Left colon (tissue), 2 donors: ENCODE results near the gene CARD14. TPM values are rescaled to one million over a fixed set of nuclear protein-coding genes. Genes with fewer than 3 reads are reported as not detected.
A peak's percentile ranks its signal among the peaks of the same experiment; 100 is the strongest.

Experiments
- ATAC-seq: fragments of 200-7000 bp; cut with Tn5 transposase; one replicate; pipeline ENCODE4 v1.9.1; 2020; ENCODE audit warnings: mild to moderate bottlenecking, moderate library complexity
- DNase-seq, 2 donors: peaks; one replicate each; pipeline ENCODE4 v3.0.0-alpha.2; 2020
- intact Hi-C, 2 donors: fragments of 100-400 bp; cut with DNase I in 1 of 2; cut with micrococcal nuclease in 1 of 2; formaldehyde crosslinking; loops; one replicate each; pipeline versions ENCODE4 v1.11.2 to v1.14.0; 2022; cut with DNase I, micrococcal nuclease
- long read RNA-seq: library from polyadenylated mRNA; unstranded; transcript quantifications from one replicate; pipeline ENCODE4 v2.0.0, GENCODE V29; 2021
- total RNA-seq, 2 donors: library from RNA; stranded (reverse); fragmentation: NEBNext Ultra II Directional; extraction: Animal tissue kit (Norgen Biotek cat#: 25700); gene quantifications; one replicate each; pipeline ENCODE4 v1.2.1, GENCODE V29; 2021
- donor health status: DM: no; HTN: no; CAD: no.
- donor health status: DM: yes; HTN: yes; CAD: no.

CARD14 gene
- total RNA-seq: 1 to 10 TPM in 1 of 2 donors, under 1 TPM in 1; 0.64 to 1.3 TPM
- long read RNA-seq, partial matches to known transcripts: 0 of 8 reads
- long read RNA-seq, other reads (novel, unspliced or antisense): 8 of 8 reads

DNA sequence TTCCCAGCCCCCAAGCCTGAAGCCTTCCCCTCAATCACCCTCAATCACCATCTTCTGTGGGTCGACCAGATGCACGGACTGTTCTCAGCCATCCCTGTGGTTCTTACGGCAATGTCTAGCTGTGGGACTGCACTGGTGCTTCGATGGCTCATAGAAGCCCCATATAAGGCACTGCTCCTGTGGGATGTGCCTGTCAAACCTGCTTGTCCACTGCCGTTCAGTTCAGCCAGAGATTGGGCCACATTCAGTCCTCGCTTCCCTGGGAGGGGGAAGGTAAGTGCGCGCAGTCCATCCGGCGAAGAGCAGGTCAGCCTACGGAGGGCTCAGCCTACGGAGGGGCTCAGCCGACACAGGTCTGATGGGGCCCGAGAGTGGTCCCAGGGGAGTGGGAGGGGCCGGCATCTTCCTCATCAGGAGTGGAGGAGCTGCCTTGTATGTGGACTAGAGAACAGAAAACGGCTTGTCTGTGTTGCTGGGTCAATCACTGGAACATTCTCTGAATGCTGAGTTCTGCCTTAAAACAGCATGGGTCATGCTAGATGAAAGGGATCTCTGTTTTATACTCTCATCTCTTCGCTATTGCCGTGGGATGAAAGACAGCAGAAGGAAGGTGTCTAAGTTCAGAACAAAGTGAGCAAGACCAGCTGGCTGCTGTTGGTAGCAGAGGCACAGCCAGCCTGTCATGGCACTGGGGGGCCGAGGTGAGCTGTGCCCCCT, at the start of gene CARD14:
Gene CARD14 (plus strand): TSS at position 247 of the 717 bp plus-strand sequence. CDS start 11,409 bp downstream, outside the sequence.
- intact Hi-C loops: no loop called here
- ATAC-seq (peak; percentile 71), DNase-seq (peak in 1 of 2 donors; percentile 23)

DNA sequence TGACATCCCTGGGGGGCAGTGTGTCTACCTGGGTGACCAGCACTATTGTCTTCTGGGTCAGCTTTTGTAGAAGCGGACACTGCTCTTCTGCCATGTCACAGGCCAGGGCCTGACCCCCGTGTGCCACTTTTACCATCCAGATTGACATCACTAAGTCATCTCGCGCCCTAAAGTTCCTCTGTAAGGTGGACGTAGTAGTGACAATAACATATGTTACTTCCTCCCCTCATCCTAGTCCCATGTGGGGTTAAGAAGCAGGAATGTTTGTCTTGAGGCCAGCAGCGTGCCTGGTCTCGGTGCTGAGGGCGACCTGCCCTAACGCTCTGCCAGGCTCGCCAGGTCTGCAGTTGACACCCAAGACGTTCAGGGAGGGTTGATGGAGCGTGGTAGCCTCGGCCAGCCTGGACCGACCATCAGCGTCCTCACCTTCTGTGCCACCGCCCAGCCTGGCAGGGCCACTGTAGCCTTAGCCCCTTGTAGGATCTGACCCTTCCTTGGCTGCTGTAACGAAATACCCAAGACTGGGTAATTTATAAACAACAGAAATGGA, 47.7 kb upstream of the CARD14 start:
- intact Hi-C loops: no loop called here
- DNase-seq (no peak), ATAC-seq (no peak)

DNA sequence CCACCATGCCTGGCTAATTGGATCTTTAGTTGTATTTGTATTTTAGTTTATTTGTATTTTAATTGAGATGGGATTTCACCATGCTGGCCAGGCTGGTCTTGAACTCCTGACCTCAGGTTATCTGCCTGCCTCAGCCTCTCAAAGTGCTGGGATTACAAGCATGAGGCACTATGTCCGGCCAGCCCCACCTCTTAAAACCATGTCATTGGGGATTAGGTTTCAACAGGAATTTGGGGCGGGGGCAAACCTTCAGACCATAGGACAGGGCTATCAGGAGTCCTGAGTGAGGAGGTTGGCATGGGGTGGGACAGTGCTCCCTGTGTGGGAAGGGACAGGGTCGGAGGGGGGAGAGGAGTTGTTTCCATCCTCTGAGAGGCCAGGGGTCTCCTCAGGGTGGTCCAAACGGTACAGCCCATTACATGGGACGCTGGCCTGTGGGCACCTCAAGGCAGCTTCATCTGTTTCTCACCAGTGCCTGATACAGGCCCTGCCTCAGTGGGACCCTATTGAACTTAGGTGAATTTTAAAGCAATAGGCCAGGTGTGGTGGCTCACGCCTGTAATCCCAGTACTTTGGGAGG, 46.8 kb upstream of the CARD14 start:
- intact Hi-C loops: no loop called here
- DNase-seq: no peak

DNA sequence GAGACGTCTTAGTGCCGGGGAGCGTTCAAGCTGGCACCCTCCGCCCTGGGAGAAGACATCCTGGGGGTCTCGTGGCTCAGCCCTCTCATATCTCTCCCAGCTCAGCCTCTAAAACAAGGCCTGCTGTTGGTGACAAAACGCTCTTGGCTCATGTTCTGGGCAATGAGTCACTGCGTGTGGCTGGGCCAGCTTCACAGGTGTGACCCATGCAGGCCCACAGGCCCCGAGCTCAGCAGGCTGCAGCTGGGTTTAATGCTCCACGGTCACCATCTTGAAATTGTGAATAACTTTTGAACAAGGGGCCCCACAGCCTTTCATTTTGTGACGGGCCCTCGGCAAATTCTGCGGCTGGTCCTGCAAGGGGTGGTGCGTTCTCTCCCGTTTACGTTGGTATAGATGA, 46.0 kb upstream of the CARD14 start:
- no peak for ATAC-seq
- intact Hi-C loops: no loop called here
- no peak for DNase-seq

More for the DNA sequence above, 46.8 kb upstream of the CARD14 start:
- no peak for ATAC-seq

DNA sequence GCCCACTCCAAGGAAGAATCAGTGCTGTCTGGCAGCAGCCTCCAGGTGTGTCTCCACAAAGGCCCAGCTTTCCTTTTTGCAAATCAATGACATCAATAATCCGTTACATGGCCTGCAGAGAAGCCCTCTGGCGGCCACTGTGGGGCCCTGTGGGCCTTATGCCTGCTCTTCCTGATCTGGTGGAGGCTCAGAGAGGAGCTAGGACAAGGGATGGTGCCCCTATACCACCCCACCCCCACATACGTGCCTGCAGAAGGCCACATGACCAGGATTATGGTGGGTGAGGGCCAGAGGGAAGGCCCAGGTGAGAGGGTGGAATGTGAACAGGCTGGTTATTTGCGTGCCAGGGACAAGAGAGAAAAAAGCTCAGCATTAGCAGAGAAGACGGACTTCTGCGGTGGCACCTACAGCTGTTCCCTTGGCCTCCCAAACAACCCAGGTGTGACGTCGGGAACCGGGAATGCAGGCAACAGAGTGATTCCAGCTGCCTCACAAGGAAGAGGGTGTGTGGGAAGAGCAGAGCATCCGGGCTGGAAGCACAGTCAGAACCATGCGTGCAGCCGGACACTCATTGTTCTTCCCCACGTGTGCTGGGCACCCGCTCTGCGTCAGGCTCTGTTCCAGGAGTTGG, 45.4 kb upstream of the CARD14 start:
- DNase-seq (no peak), ATAC-seq (peak; percentile 60)
- intact Hi-C loops: no loop called here

DNA sequence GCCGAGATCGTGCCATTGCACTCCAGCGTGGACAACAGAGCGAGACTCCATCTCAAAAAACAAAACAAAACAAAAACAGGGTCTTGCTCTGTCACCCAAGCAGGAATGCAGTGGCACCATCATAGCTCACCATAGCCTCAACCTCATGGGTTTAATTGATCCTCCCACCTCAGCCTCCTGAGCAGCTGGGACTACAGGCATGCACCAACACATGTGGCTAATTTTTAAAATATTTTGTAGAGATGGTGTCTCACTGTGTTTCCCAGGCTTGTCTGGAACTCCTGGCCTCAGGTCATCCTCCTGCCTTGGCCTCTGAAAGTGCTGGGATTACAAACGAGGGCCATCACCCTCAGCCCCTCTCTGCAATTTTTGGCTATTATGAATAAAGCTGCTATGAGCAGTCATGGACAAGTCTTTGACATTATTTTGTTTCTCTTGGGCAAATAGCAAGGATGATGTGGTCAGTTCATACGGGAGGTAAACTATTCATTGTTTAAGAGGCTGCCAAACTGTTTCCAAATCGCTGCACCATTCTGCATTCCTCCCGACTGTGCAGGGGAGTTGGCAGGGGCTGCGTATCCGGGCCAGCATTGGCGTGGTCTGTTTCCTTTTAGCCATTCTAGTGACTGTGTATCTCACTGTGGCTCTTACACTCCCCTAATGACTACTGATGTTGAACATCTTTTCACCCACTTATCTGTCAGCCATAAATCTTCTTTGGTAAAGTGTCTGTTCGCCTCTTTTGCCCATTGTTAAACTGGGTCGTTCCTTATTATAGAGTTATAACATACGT, 44.0 kb upstream of the CARD14 start:
- no peak for ATAC-seq
- no peak for DNase-seq
- intact Hi-C loops: no loop called here

DNA sequence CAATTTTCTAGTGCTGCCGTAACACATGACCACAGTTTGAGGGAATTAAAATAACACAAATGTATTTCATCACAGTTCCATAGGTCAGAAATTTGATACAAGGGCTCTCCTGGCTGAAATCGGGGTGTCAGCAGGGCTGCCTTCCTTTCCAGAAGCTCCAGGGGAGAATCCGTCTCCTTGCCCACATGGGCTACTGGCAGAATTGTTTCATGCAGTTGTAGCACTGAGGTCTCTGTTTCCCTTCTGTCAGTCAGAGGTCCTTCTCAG, 43.4 kb upstream of the CARD14 start:
- intact Hi-C loops: no loop called here
- no peak for DNase-seq

DNA sequence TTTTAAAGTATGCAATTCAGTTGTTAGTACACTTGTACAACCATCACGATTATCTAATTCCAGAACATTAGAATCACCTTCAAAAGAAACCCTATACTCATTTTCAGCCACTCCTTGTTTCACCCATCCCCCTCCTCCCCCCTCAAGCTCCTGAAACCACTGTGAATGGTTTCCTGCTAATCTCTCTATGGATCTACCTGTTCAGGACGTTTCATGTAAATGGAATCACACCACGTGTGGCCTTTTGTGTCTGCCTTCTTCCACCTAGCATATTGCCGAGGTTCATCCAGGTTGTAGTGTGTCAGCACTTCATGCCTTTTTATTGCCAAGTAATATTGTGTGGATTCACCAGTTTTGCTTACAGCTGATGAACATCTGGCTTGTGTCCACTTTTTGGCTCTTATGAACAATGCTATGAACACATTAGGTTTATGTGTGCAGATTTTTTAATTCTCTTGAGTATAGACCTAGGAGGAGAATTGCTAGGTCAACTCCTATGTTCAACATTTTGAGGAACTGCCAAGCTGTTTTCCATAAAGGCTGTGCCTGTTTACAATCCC, 40.7 kb upstream of the CARD14 start:
- intact Hi-C loops: no loop called here
- no peak for ATAC-seq
- DNase-seq: no peak

More for the DNA sequence above, 43.4 kb upstream of the CARD14 start:
- no peak for ATAC-seq

DNA sequence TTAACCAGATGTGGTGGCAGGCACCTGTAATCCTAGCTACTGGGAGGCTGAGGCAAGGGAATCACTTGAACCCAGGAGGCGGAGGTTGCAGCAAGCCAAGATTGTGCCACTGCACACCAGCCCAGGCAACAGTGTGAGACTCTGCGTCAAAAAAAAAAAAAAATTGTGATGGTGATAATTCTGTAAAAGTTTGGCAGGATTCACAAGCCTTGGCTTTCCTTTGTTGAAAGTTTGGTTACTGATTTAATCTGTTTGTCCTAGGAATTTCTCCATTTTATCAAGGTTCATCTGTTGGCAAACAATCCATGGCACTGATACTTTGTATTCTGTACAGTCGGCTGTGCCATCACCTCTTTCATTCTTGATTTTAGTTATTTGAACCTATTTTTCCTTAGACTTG, 38.8 kb upstream of the CARD14 start:
- DNase-seq (no peak), ATAC-seq (no peak)
- intact Hi-C loops: no loop called here

DNA sequence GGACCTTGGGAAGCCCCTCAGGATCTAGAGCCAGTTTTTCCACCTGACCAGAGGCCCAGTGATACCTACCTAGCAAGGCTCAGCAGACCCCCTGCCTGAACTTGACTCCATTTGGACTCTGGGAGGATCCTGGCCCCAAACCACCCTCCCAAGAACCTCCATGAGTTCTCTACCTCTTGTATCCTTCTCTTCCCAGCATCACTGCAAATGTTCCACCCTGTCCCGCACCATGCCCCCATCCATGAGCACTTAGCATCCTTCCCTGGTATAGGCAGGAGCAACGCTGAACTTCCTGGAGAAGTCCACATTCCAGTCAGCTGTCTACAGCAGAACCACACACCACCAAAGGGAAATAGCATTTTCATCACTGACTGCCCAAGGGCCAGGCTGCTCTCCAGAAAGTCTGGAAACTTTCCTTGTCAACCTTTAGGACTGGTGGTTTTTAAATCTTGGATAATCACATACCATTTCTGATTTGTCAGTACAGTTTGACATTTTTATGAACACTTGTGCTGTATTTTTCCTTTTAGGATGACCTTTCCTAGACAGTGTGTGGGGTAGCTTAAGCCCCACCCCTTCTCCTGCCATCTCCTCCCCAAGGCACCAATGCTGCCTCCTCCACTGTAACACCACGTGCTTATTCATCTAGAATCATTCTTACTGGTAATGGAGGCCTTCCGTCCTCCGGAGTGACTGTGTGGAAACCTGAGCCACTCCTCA, 36.8 kb upstream of the CARD14 start:
- ATAC-seq: no peak

DNA sequence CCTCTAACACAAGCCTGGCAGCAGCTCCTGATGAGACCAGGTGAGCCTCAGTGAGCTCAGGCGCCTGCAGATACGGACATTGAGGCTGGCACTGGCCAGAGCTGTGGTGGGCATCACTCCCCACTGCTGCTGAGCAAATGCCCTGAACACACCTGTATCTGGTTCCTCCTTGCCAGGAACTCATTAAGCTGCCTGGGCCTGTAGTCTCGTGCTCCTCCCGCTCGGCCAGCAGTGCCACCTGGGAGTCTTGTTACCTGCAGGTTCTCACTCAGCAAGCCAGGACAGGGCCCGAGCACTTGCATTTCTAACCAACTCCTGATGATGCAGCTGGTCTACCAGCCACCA, 36.2 kb upstream of the CARD14 start:
- no peak for ATAC-seq
- intact Hi-C loops: no loop called here
- no peak for DNase-seq

More for the DNA sequence above, 36.8 kb upstream of the CARD14 start:
- DNase-seq: no peak
- intact Hi-C loops: no loop called here

DNA sequence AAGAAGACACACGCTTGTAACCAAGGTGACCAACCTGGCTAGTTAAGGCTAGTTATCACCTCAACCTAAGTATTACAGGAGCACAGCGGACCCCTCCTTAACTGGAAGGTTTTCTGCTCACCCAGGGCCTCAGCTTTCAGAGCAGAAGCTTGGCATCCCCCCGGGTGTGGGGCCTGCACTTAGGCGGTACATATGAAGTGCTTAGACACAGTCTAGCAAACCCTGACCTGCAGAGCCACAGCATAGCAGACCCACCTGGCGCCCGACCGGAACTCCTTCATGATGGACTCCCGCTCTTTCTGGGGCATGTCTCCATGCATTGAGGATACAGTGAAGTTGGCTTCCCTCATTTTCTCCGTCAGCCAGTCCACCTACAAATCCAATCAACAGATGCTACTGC, 32.7 kb upstream of the CARD14 start:
- intact Hi-C loops: no loop called here
- no peak for DNase-seq

DNA sequence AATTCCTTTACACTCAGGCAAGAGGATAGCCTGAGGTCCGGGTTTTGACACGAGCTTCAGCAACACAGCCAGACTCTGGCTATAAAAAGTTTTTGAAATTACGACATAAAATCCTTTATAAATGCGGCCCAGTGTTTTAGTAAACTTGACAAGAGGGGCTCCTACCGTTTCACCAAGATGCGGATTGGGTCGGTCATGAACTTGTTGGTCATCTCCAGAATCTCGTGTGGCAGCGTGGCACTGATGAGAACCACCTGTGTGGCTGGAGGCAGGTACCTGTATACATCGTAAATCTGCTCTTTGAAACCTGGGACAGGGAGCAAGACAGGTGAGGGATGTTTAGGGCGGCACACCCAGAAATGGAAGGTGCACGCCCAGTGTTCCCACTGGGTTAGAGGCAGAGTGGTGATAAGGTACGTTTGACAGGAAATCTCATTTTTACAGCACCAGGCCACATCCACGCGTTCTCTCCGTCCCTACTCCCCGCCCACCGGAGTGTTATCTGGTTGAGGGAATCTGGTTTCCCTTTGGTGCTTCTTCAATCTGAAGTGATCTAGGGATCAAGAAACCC, 30.9 kb upstream of the CARD14 start:
- intact Hi-C loops: no loop called here
- peak; percentile 99 for ATAC-seq
- peak; percentile 49 to 61 for DNase-seq

More for the DNA sequence above, 32.7 kb upstream of the CARD14 start:
- no peak for ATAC-seq

DNA sequence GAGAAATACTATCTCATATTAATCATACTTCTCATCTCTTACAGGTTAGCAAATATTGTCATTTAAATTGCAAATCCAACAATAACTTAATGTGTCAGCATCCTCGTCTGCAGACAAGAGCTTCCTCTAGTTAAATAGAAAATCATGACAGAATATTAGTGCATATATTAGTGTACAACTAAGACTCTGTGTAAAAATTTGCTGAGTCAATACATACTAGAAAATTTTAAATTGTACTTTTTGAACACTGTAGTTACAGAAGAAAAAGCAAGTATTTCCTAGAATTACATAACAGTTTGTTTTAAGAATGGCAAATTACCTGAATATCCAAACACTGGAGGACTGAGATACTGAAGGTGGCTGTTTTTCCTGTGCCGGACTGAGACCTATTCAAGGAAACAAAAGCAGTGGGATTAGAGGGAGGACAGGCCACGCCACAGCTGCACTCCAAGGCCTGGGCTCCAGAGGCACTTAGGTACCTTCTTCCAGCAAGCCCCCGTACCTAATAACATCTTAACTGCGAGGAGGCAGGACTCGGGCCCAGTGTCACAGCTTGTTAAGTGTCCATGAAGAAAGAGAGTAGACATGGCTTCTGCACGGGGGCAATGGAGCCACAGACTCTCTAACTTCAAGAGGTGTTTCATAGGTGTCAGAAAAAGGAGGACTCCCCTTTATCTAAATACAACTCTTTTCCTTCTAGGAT, 28.2 kb upstream of the CARD14 start:
- ATAC-seq (no peak), DNase-seq (no peak)
- intact Hi-C loops: no loop called here

DNA sequence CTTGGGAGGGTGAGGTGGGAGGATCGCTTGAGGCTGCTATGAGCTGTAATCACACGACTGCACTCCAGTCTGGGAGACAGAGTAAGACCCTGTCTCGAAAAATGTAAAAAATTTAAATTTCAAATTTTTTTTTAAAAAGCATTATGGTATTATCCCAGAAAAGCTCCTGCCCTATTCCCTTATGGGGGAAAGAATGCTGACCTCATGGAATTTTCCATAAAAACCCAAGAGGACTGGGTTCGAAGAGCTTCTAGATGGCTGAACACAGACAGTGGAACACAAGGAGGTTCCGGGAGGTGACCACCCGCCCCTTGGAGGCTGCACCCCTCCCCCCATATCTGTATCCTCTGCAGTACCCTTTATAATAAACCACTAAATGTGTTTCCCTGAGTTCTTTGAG, 26.9 kb upstream of the CARD14 start:
- intact Hi-C loops: no loop called here
- ATAC-seq (no peak), DNase-seq (no peak)

DNA sequence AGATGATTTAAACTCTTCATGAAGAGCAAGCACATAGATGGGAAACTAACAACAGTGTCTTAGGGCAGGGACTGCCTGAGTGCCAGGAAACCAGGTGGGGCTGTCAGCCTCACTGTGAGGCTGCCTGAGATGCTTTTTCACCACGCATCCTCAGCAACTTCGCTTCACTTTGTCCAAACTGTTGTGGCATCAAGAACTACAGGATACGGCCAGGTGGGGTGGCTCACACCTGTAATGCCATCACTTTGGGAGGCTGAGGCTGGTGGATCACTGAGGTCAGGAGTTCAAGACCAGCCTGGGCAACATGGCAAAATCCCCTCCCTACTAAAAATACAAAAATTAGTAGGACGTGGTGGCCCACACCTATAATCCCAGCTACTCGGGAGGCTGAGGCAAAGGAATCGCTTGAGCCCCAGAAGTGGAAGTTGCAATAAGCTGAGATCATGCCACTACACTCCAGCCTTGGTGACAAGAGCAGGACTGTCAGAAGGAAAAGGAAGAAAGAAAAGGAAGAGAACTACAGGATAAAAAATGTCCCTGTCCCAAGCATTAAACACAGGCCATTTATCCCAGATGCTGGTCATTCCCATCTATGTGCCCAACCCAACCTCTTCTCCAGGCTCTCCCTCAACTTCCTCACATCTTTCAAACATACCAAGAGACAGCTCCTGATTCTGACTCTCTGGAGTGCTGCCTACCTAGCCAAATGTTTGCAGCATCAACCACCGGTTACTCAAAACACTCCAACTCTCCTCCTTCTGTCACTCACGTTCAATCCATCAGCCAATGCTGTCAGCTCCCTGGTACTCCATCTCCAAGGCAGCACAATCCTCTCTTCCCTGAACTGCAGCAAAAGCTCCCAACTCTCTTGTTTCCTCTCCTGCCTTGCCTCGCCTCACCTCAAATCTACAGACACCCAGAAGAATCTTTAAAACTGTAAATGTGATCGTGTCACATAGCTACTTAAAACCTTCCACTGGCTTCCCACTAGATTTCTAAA, 24.5 kb upstream of the CARD14 start:
- DNase-seq (no peak), ATAC-seq (no peak)
- intact Hi-C loops: no loop called here
